Vagina (tissue), 2 donors: ENCODE measurements around the gene GLCCI1. TPM values are rescaled to one million over a fixed set of nuclear protein-coding genes. Genes with fewer than 3 reads are reported as not detected.

Experiments
- DNase-seq, 2 donors: peaks; one replicate each; pipeline ENCODE4 v3.0.0-alpha.2; 2017; ENCODE audit errors: extremely low spot score in 2 of 2
- H3K27ac ChIP-seq: fragments of 200-600 bp; sonication (generic); one replicate; pipeline ENCODE4 v1.5.1; 2019
- H3K27me3 ChIP-seq: fragments of 200-600 bp; sonication (generic); one replicate; pipeline ENCODE4 v1.5.1; 2019
- H3K36me3 ChIP-seq, 2 donors: fragments of 200-600 bp; sonication (generic); one replicate each; pipeline ENCODE4 v1.5.1; 2017 to 2019
- H3K4me1 ChIP-seq: fragments of 200-600 bp; sonication (generic); one replicate; pipeline ENCODE4 v1.5.1; 2019
- H3K4me3 ChIP-seq, 2 donors: fragments of 200-600 bp; sonication (generic); 1 replicate in 1 of 2; 2 replicates in 1 of 2; pipeline ENCODE4 v1.5.1; 2016 to 2019
- H3K9me3 ChIP-seq: fragments of 200-600 bp; sonication (generic); one replicate; pipeline ENCODE4 v1.5.1; 2019
- CTCF ChIP-seq, 3 experiments: fragments of 450-650 bp in 2 of 3; fragments of 200-600 bp in 1 of 3; sonication (generic) in 1 of 3; IDR thresholded peaks; one replicate each; pipeline ENCODE4 v1.5.1; 2017 to 2019; ENCODE audit warnings: antibody characterized with exemption in 3 of 3, mild to moderate bottlenecking in 2 of 3, moderate library complexity in 2 of 3
- POLR2A ChIP-seq, 2 donors: fragments of 450-650 bp; IDR thresholded peaks; one replicate each; pipeline ENCODE4 v1.6.1; 2017; ENCODE audit warnings: antibody characterized with exemption in 2 of 2, mild to moderate bottlenecking in 2 of 2, moderate library complexity in 2 of 2
- POLR2AphosphoS5 ChIP-seq, 2 donors: sonication (generic); formaldehyde crosslinking; IDR thresholded peaks; one replicate each; pipeline ENCODE4 v1.9.0; 2017; ENCODE audit warnings: antibody characterized with exemption in 2 of 2, mild to moderate bottlenecking in 2 of 2, low read depth in 1 of 2; ENCODE audit not compliant: insufficient read depth in 1 of 2
- intact Hi-C: fragments of 100-400 bp; cut with DNase I; formaldehyde crosslinking; loops from one replicate; pipeline ENCODE4 v1.15.1; 2023
- total RNA-seq: library from RNA; depleted of rRNA; stranded (reverse); fragments of >200 nt; gene quantifications from one replicate; pipeline ENCODE4 v1.2.3, GENCODE V29; 2016

The GLCCI1 gene
- total RNA-seq, 1 donor from 2014 or later: 9.1 TPM

GRCh38 chr7:7957513-7957912, 11.1 kb upstream of the GLCCI1 start:
- no peaks in the 10 kb centered on the region for H3K4me1 ChIP-seq
- no peak overlapping the region for H3K27ac ChIP-seq
- no peak for TF ChIP-seq POLR2A (IDR thresholded peaks at IDR 0.05)
- TF ChIP-seq CTCF (IDR thresholded peaks at IDR 0.05): no peak
- no peak for TF ChIP-seq POLR2AphosphoS5 (IDR thresholded peaks at IDR 0.05; ENCODE audit: insufficient read depth in 1 of 2, low read depth in 1 of 2)
- intact Hi-C loops: no loop called here
- no peak overlapping the region for H3K4me3 ChIP-seq
- no peak for DNase-seq
- no peaks in the 10 kb centered on the region for H3K36me3 ChIP-seq
- H3K9me3 ChIP-seq: no peaks in the 10 kb centered on the region
- no peaks in the 10 kb centered on the region for H3K27me3 ChIP-seq

- Histone ChIP-seq H3K4me1 (no peaks in the 10 kb centered on the region), H3K4me3 (no peak overlapping the region), H3K9me3 (no peaks in the 10 kb centered on the region), H3K36me3 (no peaks in the 10 kb centered on the region), H3K27ac (no peak overlapping the region), H3K27me3 (no peaks in the 10 kb centered on the region)
- DNase-seq: no peak
- intact Hi-C loops: no loop called here
- TF ChIP-seq POLR2A (IDR thresholded peaks at IDR 0.05): no peak
Measured at GRCh38 chr7:7959979-7960670, 8.5 kb upstream of the GLCCI1 start.

- Histone ChIP-seq H3K9me3 (no peaks in the 10 kb centered on the region), H3K4me3 (no peak overlapping the region), H3K27me3 (no peaks in the 10 kb centered on the region), H3K36me3 (no peaks in the 10 kb centered on the region), H3K4me1 (no peaks in the 10 kb centered on the region), H3K27ac (no peak overlapping the region)
- DNase-seq: no peak
- TF ChIP-seq CTCF (IDR thresholded peaks at IDR 0.05) (no peak), POLR2AphosphoS5 (IDR thresholded peaks at IDR 0.05; ENCODE audit: insufficient read depth in 1 of 2, low read depth in 1 of 2) (no peak), POLR2A (IDR thresholded peaks at IDR 0.05) (no peak)
- intact Hi-C loops: no loop called here
Measured at GRCh38 chr7:7962851-7963250, 5.7 kb upstream of the GLCCI1 start.

- intact Hi-C loops: no loop called here
- Histone ChIP-seq H3K4me1 (no peaks in the 10 kb centered on the region), H3K4me3 (no peak overlapping the region), H3K9me3 (no peaks in the 10 kb centered on the region), H3K27me3 (no peaks in the 10 kb centered on the region), H3K36me3 (no peaks in the 10 kb centered on the region), H3K27ac (no peak overlapping the region)
- DNase-seq: no peak
- TF ChIP-seq CTCF (IDR thresholded peaks at IDR 0.05): no peak
- TF ChIP-seq POLR2A (IDR thresholded peaks at IDR 0.05): no peak
- no peak for TF ChIP-seq POLR2AphosphoS5 (IDR thresholded peaks at IDR 0.05; ENCODE audit: insufficient read depth in 1 of 2, low read depth in 1 of 2)
Measured at GRCh38 chr7:7964250-7964649, 4.3 kb upstream of the GLCCI1 start.

GRCh38 chr7:7964691-7965090, 3.9 kb upstream of the GLCCI1 start:
- H3K9me3 ChIP-seq: no peaks in the 10 kb centered on the region

More at GRCh38 chr7:7964691-7965090, 3.9 kb upstream of the GLCCI1 start:
- Histone ChIP-seq H3K36me3 (no peaks in the 10 kb centered on the region), H3K4me1 (no peaks in the 10 kb centered on the region), H3K4me3 (no peak overlapping the region), H3K27me3 (no peaks in the 10 kb centered on the region), H3K27ac (no peak overlapping the region)
- intact Hi-C loops: no loop called here
- no peak for DNase-seq
- TF ChIP-seq POLR2A (IDR thresholded peaks at IDR 0.05) (no peak), CTCF (IDR thresholded peaks at IDR 0.05) (no peak), POLR2AphosphoS5 (IDR thresholded peaks at IDR 0.05; ENCODE audit: insufficient read depth in 1 of 2, low read depth in 1 of 2) (no peak)
